GM12878 (cell line): ENCODE results near the gene PGLYRP3.

Experiments used
- BCL11A ChIP-seq: IDR thresholded peaks from 2 replicates; pipeline ENCODE4 v1.6.1; 2011; ENCODE audit warnings: low read depth, low read length
- CREB1 ChIP-seq: IDR thresholded peaks from 2 replicates; pipeline ENCODE4 v1.6.1; 2012; ENCODE audit warnings: low read depth, mild to moderate bottlenecking, inconsistent platforms
- FOXM1 ChIP-seq: IDR thresholded peaks from 2 replicates; pipeline ENCODE4 v1.6.1; 2012; ENCODE audit warnings: low read depth, mild to moderate bottlenecking, inconsistent platforms, low read length, moderate library complexity
- HCFC1 ChIP-seq: fragments of 150-350 bp; IDR thresholded peaks from 2 replicates; pipeline ENCODE4 v1.6.1; 2014; ENCODE audit warnings: low read length
- MXI1 ChIP-seq: fragments of 150-350 bp; IDR thresholded peaks from 2 replicates; pipeline ENCODE4 v1.6.1; 2011; ENCODE audit warnings: low read depth, mild to moderate bottlenecking, inconsistent platforms, low read length, improper control_type of control experiment
- PAX5 ChIP-seq: IDR thresholded peaks from 2 replicates; pipeline ENCODE4 v1.6.1; 2011; ENCODE audit warnings: low read depth, low read length, borderline replicate concordance
- POLR2A ChIP-seq: IDR thresholded peaks from 2 replicates; pipeline ENCODE4 v1.6.1; 2011; ENCODE audit warnings: low read depth, mild to moderate bottlenecking, low read length
- TF ChIP-seq, protein P1 (sequence below), 3 experiments: IDR thresholded peaks in 2 of 3; conservative IDR thresholded peaks in 1 of 3; 2 replicates each; pipeline ENCODE4 v1.5.1; 2011; ENCODE audit warnings: low read depth in 3 of 3, low read length in 3 of 3, mild to moderate bottlenecking in 3 of 3, control low read depth in 2 of 3, moderate library complexity in 2 of 3, inconsistent platforms in 1 of 3, mixed read lengths in 1 of 3; ENCODE audit not compliant: control insufficient read depth in 2 of 3, insufficient read depth in 1 of 3; ENCODE audit errors: extremely low read depth in 1 of 3
- TF ChIP-seq, protein P2 (sequence below): IDR thresholded peaks from 2 replicates; pipeline ENCODE4 v1.6.1; 2011; ENCODE audit warnings: mild to moderate bottlenecking, low read depth, low read length, moderate library complexity; ENCODE audit not compliant: insufficient replicate concordance

DNA sequence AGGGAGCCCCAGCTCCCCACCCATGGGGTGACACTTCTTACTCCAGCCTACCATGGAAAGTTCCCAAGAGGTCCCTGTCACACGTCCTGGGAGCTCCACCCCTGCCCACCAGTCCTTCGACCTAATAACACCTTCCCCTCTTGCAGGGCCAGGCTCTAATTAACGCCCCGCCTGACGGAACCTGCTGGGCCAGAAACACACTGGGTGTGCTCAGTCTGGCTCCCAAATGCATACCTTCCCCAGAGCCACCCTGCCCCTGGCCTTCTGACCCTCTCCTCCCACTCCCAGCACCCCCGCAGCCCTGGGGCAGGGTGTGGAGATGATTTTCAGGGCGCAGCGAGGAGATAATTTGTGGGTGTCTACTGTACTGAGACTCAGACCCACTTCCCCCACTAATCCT is 20.6 kb downstream of the PGLYRP3 start:
- TF ChIP-seq FOXM1 (no peak), POLR2A (no peak), MXI1 (no peak), CREB1 (no peak), HCFC1 (no peak), BCL11A (no peak), PAX5 (no peak)
- TF ChIP-seq, protein P1, sequence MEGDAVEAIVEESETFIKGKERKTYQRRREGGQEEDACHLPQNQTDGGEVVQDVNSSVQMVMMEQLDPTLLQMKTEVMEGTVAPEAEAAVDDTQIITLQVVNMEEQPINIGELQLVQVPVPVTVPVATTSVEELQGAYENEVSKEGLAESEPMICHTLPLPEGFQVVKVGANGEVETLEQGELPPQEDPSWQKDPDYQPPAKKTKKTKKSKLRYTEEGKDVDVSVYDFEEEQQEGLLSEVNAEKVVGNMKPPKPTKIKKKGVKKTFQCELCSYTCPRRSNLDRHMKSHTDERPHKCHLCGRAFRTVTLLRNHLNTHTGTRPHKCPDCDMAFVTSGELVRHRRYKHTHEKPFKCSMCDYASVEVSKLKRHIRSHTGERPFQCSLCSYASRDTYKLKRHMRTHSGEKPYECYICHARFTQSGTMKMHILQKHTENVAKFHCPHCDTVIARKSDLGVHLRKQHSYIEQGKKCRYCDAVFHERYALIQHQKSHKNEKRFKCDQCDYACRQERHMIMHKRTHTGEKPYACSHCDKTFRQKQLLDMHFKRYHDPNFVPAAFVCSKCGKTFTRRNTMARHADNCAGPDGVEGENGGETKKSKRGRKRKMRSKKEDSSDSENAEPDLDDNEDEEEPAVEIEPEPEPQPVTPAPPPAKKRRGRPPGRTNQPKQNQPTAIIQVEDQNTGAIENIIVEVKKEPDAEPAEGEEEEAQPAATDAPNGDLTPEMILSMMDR (IDR thresholded peaks at IDR 0.05 in 2 of 3, conservative IDR thresholded peaks at IDR 0.05 in 1 of 3; ENCODE audit: control insufficient read depth in 2 of 3, extremely low read depth in 1 of 3, insufficient read depth in 1 of 3, low read depth in 3 of 3, low read length in 3 of 3), result no peak
- TF ChIP-seq, protein P2, sequence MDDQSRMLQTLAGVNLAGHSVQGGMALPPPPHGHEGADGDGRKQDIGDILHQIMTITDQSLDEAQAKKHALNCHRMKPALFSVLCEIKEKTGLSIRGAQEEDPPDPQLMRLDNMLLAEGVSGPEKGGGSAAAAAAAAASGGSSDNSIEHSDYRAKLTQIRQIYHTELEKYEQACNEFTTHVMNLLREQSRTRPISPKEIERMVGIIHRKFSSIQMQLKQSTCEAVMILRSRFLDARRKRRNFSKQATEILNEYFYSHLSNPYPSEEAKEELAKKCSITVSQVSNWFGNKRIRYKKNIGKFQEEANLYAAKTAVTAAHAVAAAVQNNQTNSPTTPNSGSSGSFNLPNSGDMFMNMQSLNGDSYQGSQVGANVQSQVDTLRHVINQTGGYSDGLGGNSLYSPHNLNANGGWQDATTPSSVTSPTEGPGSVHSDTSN, result no peak
